Liver (tissue), 9 donors: Measurements from ENCODE around the gene RAI1. TPM values are rescaled to one million over a fixed set of nuclear protein-coding genes. Genes with fewer than 3 reads are reported as not detected.

ENCODE experiments used
- DNase-seq: peaks from one replicate; pipeline ENCODE4 v3.0.0-alpha.2; 2017; ENCODE audit warnings: low spot score
- H3K27ac ChIP-seq, 2 donors: one replicate each; pipeline ENCODE4 v1.7.0; 2013; ENCODE audit warnings: inconsistent platforms in 2 of 2, low read length in 2 of 2, control low read depth in 1 of 2, low read depth in 1 of 2, mild to moderate bottlenecking in 1 of 2
- H3K27me3 ChIP-seq, 4 donors: one replicate each; pipeline versions ENCODE4 v1.6.1 to v1.7.0; 2013; ENCODE audit warnings: low read length in 3 of 4, inconsistent platforms in 1 of 4, mild to moderate bottlenecking in 1 of 4, moderate library complexity in 1 of 4; ENCODE audit not compliant: control insufficient read depth in 4 of 4, insufficient read depth in 4 of 4
- H3K36me3 ChIP-seq, 4 donors: one replicate each; pipeline versions ENCODE4 v1.6.1 to v1.7.0; 2013; ENCODE audit warnings: low read length in 3 of 4, mild to moderate bottlenecking in 3 of 4, low read depth in 1 of 4, moderate library complexity in 1 of 4; ENCODE audit not compliant: control insufficient read depth in 4 of 4, insufficient read depth in 3 of 4
- H3K4me1 ChIP-seq, 4 donors: one replicate each; pipeline versions ENCODE4 v1.6.1 to v1.7.0; 2013; ENCODE audit warnings: low read length in 3 of 4, mild to moderate bottlenecking in 3 of 4, moderate library complexity in 1 of 4; ENCODE audit not compliant: control insufficient read depth in 4 of 4, insufficient read depth in 4 of 4
- H3K4me3 ChIP-seq, 3 donors: one replicate each; pipeline versions ENCODE4 v1.6.1 to v1.7.0; 2013; ENCODE audit warnings: low read length in 3 of 3, control low read depth in 1 of 3, low read depth in 1 of 3, mild to moderate bottlenecking in 1 of 3
- H3K9ac ChIP-seq, 2 donors: one replicate each; pipeline ENCODE4 v1.7.0; 2013; ENCODE audit warnings: low read length in 2 of 2, mild to moderate bottlenecking in 2 of 2, moderate library complexity in 2 of 2, control low read depth in 1 of 2, low read depth in 1 of 2
- H3K9me3 ChIP-seq, 4 donors: one replicate each; pipeline versions ENCODE4 v1.6.1 to v1.7.0; 2013; ENCODE audit warnings: low read length in 3 of 4; ENCODE audit not compliant: control insufficient read depth in 4 of 4
- CTCF ChIP-seq: fragments of 150-350 bp; IDR thresholded peaks from 2 replicates; pipeline ENCODE4 v1.5.1; 2017; ENCODE audit warnings: improper control_type of control experiment, low read depth, low read length; ENCODE audit not compliant: missing input control
- EGR1 ChIP-seq, 2 donors: IDR thresholded peaks; 2 replicates each; pipeline ENCODE4 v1.6.1; 2016 to 2018; ENCODE audit warnings: antibody characterized with exemption in 2 of 2, low read depth in 2 of 2
- FOXA1 ChIP-seq: IDR thresholded peaks from 2 replicates; pipeline ENCODE4 v1.6.1; 2016; ENCODE audit warnings: antibody characterized with exemption
- FOXA2 ChIP-seq: IDR thresholded peaks from 2 replicates; pipeline ENCODE4 v1.6.1; 2016; ENCODE audit warnings: antibody characterized with exemption
- GABPA ChIP-seq, 2 donors: IDR thresholded peaks in 1 of 2; conservative IDR thresholded peaks in 1 of 2; 2 replicates each; pipeline ENCODE4 v1.6.1; 2016; ENCODE audit warnings: antibody characterized with exemption in 2 of 2, mild to moderate bottlenecking in 1 of 2, moderate library complexity in 1 of 2
- HNF4A ChIP-seq, 2 donors: conservative IDR thresholded peaks; 2 replicates each; pipeline ENCODE4 v1.6.1; 2016; ENCODE audit warnings: antibody characterized with exemption in 2 of 2, mild to moderate bottlenecking in 2 of 2
- HNF4G ChIP-seq: IDR thresholded peaks from 2 replicates; pipeline ENCODE4 v1.6.1; 2016; ENCODE audit warnings: antibody characterized with exemption
- JUND ChIP-seq, 2 donors: IDR thresholded peaks; 2 replicates each; pipeline ENCODE4 v1.6.1; 2016; ENCODE audit warnings: antibody characterized with exemption in 2 of 2
- NR2F2 ChIP-seq: IDR thresholded peaks from 2 replicates; pipeline ENCODE4 v1.6.1; 2016; ENCODE audit warnings: antibody characterized with exemption
- RAD21 ChIP-seq, 2 donors: IDR thresholded peaks; 2 replicates each; pipeline ENCODE4 v1.6.1; 2016; ENCODE audit warnings: antibody characterized with exemption in 2 of 2, mild to moderate bottlenecking in 2 of 2
- REST ChIP-seq: IDR thresholded peaks from 2 replicates; pipeline ENCODE4 v1.6.1; 2016; ENCODE audit warnings: antibody characterized with exemption, mild to moderate bottlenecking
- RXRA ChIP-seq, 2 donors: IDR thresholded peaks; 2 replicates each; pipeline ENCODE4 v1.6.1; 2017 to 2018; ENCODE audit warnings: antibody characterized with exemption in 2 of 2, mild to moderate bottlenecking in 1 of 2
- SP1 ChIP-seq: IDR thresholded peaks from 2 replicates; pipeline ENCODE4 v1.6.1; 2018; ENCODE audit warnings: antibody characterized with exemption, mild to moderate bottlenecking
- TAF1 ChIP-seq: conservative IDR thresholded peaks from 2 replicates; pipeline ENCODE4 v1.6.1; 2016; ENCODE audit warnings: antibody characterized with exemption, mild to moderate bottlenecking
- YY1 ChIP-seq: IDR thresholded peaks from 2 replicates; pipeline ENCODE4 v1.6.1; 2016; ENCODE audit warnings: antibody characterized with exemption, mild to moderate bottlenecking
- WGBS: extraction: QIAGEN DNeasy Blood & Tissue Kit; methylation state at CpG from one replicate; pipeline ENCODE4 v1.1.7; 2013; 5-methylcytosine and 5-hydroxymethylcytosine counted together
- polyA plus RNA-seq, 2 donors: library from polyadenylated mRNA; stranded (reverse) in 1 of 2; unstranded in 1 of 2; fragments of 200-250 nt in 1 of 2; fragments of >200 nt in 1 of 2; fragmentation: Nextera tagmentation in 1 of 2; extraction: Ambion mirVana in 1 of 2; gene quantifications; one replicate each; pipeline versions ENCODE4 v1.2.1 to v1.2.3, GENCODE V29; 2013 to 2015
- total RNA-seq, 2 donors: library from RNA; depleted of rRNA; stranded (reverse); fragments of >200 nt; gene quantifications; one replicate each; pipeline ENCODE4 v1.2.3, GENCODE V29; 2014
- TF ChIP-seq, protein P1 (sequence below): IDR thresholded peaks from 2 replicates; pipeline ENCODE4 v1.6.1; 2016; ENCODE audit warnings: antibody characterized with exemption
- TF ChIP-seq, protein P2 (sequence below): IDR thresholded peaks from 2 replicates; pipeline ENCODE4 v1.6.1; 2016; ENCODE audit warnings: antibody characterized with exemption
- donor health status: healthy.
- donor health status: healthy.
- donor health status: healthy.
- donor health status: healthy.
- donor health status: healthy.

The RAI1 gene
- total and polyA plus RNA-seq, 4 donors, result 0.57 to 7.6 (median 5.3) TPM

GRCh38 chr17:17669580-17670235 is 11.6 kb upstream of the RAI1 start:
- Histone ChIP-seq H3K27ac (no peak overlapping the region), H3K4me1 (peaks cover 0 to 3% (median 0%) of the 10 kb centered on the region in 4 donors), H3K9me3 (no peaks in the 10 kb centered on the region), H3K4me3 (no peak overlapping the region), H3K27me3 (no peaks in the 10 kb centered on the region), H3K36me3 (no peaks in the 10 kb centered on the region), H3K9ac (no peak overlapping the region)
- 74% methylated on average over 6 of the region's 6 CpGs for WGBS
- TF ChIP-seq FOXA1, result no peak
- TF ChIP-seq EGR1 (IDR thresholded peaks at IDR 0.05; ENCODE audit: low read depth in 2 of 2), result no peak
- TF ChIP-seq, protein P1, sequence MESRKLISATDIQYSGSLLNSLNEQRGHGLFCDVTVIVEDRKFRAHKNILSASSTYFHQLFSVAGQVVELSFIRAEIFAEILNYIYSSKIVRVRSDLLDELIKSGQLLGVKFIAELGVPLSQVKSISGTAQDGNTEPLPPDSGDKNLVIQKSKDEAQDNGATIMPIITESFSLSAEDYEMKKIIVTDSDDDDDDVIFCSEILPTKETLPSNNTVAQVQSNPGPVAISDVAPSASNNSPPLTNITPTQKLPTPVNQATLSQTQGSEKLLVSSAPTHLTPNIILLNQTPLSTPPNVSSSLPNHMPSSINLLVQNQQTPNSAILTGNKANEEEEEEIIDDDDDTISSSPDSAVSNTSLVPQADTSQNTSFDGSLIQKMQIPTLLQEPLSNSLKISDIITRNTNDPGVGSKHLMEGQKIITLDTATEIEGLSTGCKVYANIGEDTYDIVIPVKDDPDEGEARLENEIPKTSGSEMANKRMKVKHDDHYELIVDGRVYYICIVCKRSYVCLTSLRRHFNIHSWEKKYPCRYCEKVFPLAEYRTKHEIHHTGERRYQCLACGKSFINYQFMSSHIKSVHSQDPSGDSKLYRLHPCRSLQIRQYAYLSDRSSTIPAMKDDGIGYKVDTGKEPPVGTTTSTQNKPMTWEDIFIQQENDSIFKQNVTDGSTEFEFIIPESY, result no peak
- TF ChIP-seq, protein P2, sequence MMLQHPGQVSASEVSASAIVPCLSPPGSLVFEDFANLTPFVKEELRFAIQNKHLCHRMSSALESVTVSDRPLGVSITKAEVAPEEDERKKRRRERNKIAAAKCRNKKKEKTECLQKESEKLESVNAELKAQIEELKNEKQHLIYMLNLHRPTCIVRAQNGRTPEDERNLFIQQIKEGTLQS, result no peak
- TF ChIP-seq TAF1, result no peak
- TF ChIP-seq RAD21 (IDR thresholded peaks at IDR 0.05), result no peak
- no peak for TF ChIP-seq YY1
- no peak for TF ChIP-seq REST
- TF ChIP-seq GABPA (IDR thresholded peaks at IDR 0.05 in 1 of 2, conservative IDR thresholded peaks at IDR 0.05 in 1 of 2), result no peak
- TF ChIP-seq JUND (IDR thresholded peaks at IDR 0.05), result no peak
- TF ChIP-seq HNF4A (conservative IDR thresholded peaks at IDR 0.05), result no peak
- no peak for TF ChIP-seq NR2F2
- TF ChIP-seq SP1, result no peak
- no peak for TF ChIP-seq FOXA2
- no peak for TF ChIP-seq RXRA (IDR thresholded peaks at IDR 0.05)
- no peak for TF ChIP-seq CTCF
- no peak for TF ChIP-seq HNF4G
- no peak for DNase-seq
